HG03342 (cell line): ENCODE data around the gene ZCCHC24.
"Not testable (repeated sequence)": the region's sequence is repeated elsewhere in the genome, so short reads cannot be mapped to it uniquely, and the experiment has no call there.

ENCODE experiments used
- ATAC-seq: cut with Tn5 transposase; IDR thresholded peaks from one replicate; pipeline ENCODE4 v1.9.1; 2021; ENCODE audit warnings: mild to moderate bottlenecking, moderate library complexity; ENCODE audit not compliant: unreplicated experiment

The ZCCHC24 gene

GRCh38 chr10:79335470-79336235, 109.8 kb downstream of the ZCCHC24 start:
- ATAC-seq, result no peak

- no peak for ATAC-seq
Measured at GRCh38 chr10:79335094-79335469, 110.3 kb downstream of the ZCCHC24 start.

GRCh38 chr10:79334573-79334972, 110.9 kb downstream of the ZCCHC24 start:
- no peak for ATAC-seq

- no peak for ATAC-seq
Measured at GRCh38 chr10:79333513-79333912, 111.9 kb downstream of the ZCCHC24 start.

- not testable (repeated sequence) for ATAC-seq
Measured at GRCh38 chr10:79332610-79333315, 112.7 kb downstream of the ZCCHC24 start.
